ENCODE measurements around the gene SPACA4.

DNA sequence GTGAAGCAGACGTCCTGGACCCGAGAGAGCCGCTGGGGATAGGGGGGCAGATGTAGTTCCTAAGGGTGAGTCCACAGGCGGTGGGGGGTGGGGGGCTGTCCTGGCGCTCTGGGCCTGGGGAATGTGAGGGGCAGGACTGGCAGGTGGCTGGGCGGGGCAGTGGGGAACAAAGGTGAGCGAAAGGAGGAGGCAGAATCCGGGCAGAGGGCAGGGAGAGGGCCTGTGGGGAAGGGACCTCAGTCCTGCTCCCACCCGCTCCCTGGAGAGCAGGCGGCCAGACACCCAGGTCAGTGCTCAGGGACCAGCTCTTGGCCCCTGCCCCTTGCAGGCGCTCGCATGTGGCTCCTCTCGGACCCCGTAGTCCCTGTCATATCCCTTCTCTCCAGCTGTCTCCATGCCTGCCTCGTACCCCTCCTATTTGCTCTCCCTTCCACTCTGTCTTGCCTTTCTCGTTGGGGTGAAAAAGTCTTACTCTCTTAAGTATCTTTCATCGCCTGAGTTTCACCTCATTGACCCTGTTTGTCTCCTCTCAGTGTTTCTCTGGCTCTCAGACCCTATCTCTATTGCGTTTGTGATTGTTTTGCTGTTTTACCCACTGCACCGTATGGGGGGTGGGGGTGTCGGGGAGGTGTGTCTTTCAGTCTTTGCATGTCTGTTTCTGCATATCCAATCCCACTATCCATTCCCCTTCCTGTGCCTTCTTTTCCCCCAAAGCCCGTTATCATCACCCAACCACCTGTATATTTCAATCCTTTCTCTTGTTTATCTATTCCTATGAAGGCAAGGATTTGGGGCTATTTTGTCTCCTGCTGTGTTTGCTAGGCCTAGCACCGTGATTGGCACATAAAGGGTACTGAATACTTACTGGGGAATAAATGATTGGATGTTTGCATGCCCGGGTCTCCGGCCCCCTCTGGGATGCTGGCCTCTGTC, 18.5 kb downstream of the SPACA4 start:
- no peak for TF ChIP-seq CTCF (IDR thresholded peaks at IDR 0.05; ENCODE audit: low read depth, low read length, poor library complexity, severe bottlenecking)
- no peak for TF ChIP-seq EZH2phosphoT487 (IDR thresholded peaks at IDR 0.05; ENCODE audit: borderline replicate concordance, low read length)
